ENCODE data around the gene PLCB1. TPM values are rescaled to one million over a fixed set of nuclear protein-coding genes. Genes with fewer than 3 reads are reported as not detected.
"Not testable (repeated sequence)": the region's sequence is repeated elsewhere in the genome, so short reads cannot be mapped to it uniquely, and the experiment has no call there.

The PLCB1 gene
- total RNA-seq, 1 donor from 2014 or later, result 7.3 TPM

DNA sequence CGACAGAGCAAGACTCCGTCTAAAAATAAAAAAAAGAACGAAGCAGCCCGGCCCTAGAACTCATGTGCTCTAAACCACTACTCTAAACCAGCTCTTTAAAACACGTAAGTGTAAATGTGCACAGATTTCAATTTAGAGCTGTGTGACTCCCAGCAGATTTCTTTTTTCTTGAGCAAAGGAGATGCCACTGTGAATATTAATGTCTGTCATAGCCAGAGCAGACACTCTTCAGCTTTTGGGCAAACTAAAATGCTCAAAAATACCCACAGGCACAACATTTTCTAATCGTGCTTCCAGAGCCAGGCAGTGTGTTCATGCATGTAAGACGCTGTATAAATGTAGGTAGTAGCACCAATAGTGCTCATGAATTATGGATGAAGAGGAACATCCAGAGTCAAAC is 717.9 kb downstream of the PLCB1 start:
- intact Hi-C loops (cut with DNase I), result loop anchor here (5.0 kb wide), 4 partner anchors 53 to 507 kb away; partner anchors contain the start of gene PLCB4
- DNase-seq (ENCODE audit: low spot score), result no peak

DNA sequence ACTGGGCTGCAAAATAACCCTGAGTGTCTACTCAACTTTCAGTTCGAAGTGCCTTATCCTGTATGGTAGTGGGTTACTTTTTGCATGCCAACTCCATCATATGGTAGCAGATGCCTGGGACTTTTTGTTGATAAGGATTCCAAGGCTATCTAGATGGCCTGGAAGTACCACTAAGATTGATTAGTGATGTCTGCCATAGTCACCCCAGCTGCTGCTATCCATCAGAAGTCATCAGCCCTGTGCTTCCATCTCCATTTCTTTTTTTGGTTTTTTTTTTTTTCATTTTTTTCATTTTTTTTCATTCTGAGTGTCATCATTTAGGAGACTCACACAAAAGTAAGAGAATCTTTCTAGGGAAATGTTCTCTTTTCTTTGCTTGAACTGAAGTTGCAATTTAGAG is 719.4 kb downstream of the PLCB1 start:
- DNase-seq (ENCODE audit: low spot score), result no peak
- intact Hi-C loops (cut with DNase I), result loop anchor here (5.0 kb wide), 4 partner anchors 54 to 506 kb away; partner anchors contain the start of gene PLCB4

DNA sequence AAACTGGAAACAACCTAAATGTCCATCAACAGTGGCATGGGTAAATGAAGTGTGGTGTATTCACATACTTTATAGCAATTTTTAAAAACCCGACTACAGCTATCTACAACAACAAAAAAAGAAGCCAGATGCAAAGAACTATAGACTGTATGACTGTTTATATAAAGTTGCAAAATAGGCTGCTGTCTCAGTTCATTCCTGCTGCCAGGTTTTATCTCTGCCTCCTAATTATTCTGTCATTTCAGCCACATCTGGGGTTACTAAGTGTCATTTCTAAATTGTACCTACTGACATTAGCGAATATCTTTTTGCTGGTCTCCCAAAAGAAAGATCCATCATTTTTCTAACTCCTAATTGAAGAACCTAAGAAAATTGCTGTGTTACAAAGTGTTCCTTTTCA is 719.9 kb downstream of the PLCB1 start:
- not testable (repeated sequence) for DNase-seq (ENCODE audit: low spot score)
- intact Hi-C loops (cut with DNase I), result loop anchor here (5.0 kb wide), 4 partner anchors 55 to 505 kb away; partner anchors contain the start of gene PLCB4

DNA sequence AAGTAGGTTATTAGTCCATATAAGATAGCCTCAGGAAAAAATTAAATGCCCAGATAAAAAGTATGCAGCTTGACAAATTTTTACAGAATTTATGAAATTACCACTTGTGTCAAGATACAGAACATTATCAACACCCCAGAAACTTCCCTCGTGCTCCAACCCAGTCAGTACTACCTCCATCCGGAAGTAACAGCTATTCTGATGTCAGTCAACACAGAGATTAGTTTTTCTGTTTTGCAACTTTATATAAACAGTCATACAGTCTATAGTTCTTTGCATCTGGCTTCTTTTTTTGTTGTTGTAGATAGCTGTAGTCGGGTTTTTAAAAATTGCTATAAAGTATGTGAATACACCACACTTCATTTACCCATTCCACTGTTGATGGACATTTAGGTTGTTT is 721.1 kb downstream of the PLCB1 start:
- intact Hi-C loops (cut with DNase I), result loop anchor here (5.0 kb wide), 4 partner anchors 56 to 504 kb away; partner anchors contain the start of gene PLCB4

GRCh38 chr20:8853805-8854338 is 721.8 kb downstream of the PLCB1 start:
- intact Hi-C loops (cut with DNase I), result loop anchor here (5.0 kb wide), 4 partner anchors 57 to 503 kb away; partner anchors contain the start of gene PLCB4
- DNase-seq (ENCODE audit: low spot score), result no peak

More for the DNA sequence above, 721.1 kb downstream of the PLCB1 start:
- not testable (repeated sequence) for DNase-seq (ENCODE audit: low spot score)

- intact Hi-C loops (cut with DNase I), result loop anchor here (5.0 kb wide), 4 partner anchors 57 to 503 kb away; partner anchors contain the start of gene PLCB4
- DNase-seq (ENCODE audit: low spot score), result no peak
Measured at GRCh38 chr20:8854571-8854970, 722.5 kb downstream of the PLCB1 start.

DNA sequence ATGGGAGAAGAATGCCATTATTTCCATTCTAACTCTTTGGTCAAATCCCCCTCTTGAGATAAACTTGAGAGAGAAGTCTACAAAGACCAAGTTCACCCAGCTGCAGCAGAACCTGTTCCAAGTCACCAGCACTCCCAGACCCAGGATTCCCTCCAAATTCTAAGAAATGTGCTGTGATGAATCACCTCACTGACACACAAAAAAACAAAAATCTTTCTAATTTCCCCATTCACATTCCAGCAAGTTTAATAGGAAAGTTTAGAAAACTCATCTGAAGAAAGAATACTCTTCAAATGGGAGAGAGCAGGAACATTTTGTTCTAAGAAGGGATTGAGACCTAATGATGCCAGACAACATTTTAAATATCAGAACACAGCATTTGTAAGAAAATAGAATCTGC is 723.2 kb downstream of the PLCB1 start:
- DNase-seq (ENCODE audit: low spot score), result no peak
- intact Hi-C loops (cut with DNase I), result loop anchor here (5.0 kb wide), 1 partner anchor 77 kb away; no protein-coding TSS in a partner anchor

DNA sequence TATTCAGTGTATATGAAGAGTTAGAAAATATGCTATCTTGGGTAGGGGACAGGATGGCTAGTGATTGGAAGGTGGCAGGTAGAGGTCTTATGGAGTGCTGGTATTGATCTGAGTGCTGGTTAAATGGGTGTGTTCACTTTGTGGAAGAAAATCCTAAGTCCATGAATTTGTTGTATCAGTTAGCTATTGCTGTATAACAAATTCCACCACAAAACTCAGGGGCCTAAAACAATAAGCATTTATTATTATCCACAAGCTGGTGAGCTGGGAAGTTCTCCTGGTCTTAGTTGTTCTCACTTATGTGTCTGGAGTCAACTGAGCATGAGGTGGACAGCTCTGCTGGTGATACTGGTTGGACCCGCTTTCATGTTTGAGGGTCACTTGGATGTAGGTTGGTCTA is 724.6 kb downstream of the PLCB1 start:
- intact Hi-C loops (cut with DNase I), result loop anchor here (5.0 kb wide), 1 partner anchor 76 kb away; no protein-coding TSS in a partner anchor

GRCh38 chr20:8858181-8858787 is 726.2 kb downstream of the PLCB1 start:
- no peak for DNase-seq (ENCODE audit: low spot score)
- intact Hi-C loops (cut with DNase I), result loop anchor here (5.0 kb wide), 1 partner anchor 74 kb away; no protein-coding TSS in a partner anchor

More for the DNA sequence above, 724.6 kb downstream of the PLCB1 start:
- DNase-seq (ENCODE audit: low spot score), result no peak

DNA sequence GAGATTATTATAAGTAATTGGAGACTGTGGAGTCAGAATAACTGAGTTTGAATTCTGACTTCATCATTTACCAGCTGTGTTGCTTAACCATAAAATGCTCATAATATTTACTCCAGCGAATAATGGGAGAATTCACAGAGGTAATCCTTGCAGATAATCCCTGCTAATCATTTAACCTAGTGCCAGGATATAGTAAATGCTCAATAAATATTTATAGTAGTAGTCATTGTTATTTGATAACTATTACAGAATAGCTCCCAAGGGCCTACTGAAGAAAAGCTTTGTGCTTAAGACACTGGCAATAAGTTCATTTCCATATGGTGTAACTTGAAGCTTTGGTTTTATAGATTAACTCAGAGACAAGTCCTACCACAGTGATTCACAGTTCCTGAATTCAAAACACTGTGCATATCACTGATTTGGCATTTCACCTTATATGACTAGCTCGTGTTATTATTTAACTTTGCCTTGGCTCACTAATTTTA is 728.0 kb downstream of the PLCB1 start:
- DNase-seq (ENCODE audit: low spot score), result no peak
- intact Hi-C loops (cut with DNase I), result no loop called here

DNA sequence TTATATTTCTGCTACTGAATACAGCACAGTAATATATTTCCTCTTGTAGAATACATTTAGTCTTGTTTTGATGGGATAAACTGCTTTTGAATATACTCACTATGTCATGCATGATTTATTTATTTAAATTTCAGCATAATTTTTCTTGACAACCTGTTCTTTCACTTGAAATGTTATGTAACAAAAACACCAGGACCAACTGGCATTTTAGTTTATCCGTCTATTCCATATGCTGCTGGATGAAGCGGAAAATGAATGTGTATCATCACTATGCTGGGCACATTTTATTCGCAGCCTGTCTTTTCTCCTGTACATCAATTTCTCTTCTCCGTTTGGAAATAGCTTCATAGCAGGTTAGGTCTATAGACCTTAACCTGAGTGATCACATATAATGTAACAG is 730.0 kb downstream of the PLCB1 start:
- intact Hi-C loops (cut with DNase I), result no loop called here
- no peak for DNase-seq (ENCODE audit: low spot score)

DNA sequence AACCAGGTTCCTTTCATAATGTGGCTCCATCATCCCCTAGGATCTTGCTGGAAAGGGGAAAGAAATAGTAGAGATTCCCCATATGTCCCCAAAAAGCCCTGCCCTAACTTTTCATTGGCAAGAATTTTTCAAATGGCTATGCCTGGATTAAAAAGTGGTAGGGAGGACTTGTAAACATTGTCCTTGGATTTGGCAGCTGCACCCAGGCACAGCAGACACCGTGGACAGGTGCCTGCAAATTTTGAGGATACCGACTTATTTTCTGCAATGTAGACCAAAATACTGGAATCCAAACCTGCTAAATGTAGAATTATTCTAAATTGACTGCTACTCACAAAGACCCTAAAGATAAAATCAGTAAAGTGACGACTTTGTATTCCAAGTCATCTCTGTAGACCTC is 733.6 kb downstream of the PLCB1 start:
- no peak for DNase-seq (ENCODE audit: low spot score)
- intact Hi-C loops (cut with DNase I), result no loop called here

- DNase-seq (ENCODE audit: low spot score), result no peak
- intact Hi-C loops (cut with DNase I), result no loop called here
Measured at GRCh38 chr20:8867038-8867740, 735.1 kb downstream of the PLCB1 start.

DNA sequence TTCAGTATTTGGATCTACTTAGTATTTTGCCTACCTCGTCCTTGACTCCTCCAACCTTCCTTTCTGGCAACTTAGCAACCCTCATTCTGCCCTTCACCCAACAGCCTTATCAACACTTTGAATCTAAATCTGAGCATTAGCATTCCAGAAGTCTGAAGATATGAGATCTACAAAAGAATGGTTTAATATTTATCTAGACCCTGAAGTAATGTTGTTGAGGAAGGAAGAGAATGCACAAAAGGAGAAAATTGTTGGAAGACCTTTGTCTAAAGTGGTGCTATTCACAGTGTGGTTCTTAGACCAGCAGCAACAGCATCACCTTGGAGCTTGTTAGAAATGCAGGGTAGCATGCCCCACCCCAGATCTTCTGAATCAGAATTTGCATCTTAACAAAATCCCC is 738.6 kb downstream of the PLCB1 start:
- no peak for DNase-seq (ENCODE audit: low spot score)
- intact Hi-C loops (cut with DNase I), result no loop called here

DNA sequence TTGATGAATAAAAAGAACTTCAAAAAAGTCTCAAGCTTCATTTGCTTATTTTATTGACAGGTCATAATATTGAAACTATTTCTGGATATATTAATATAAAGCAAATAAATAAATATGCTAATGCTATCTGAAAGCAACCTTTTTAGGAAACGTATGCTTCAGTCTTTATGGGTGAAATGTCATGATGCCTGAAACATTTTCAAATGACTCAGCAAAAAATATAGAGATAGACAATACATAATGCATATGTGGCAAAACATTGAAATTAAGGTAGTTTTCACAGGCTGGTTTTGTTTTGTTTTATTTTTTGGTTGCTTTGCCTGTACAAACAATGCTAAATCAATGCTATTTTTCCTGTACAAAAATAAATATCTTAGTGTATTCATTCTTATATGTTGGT is 742.4 kb downstream of the PLCB1 start:
- no peak for DNase-seq (ENCODE audit: low spot score)
- intact Hi-C loops (cut with DNase I), result no loop called here

DNA sequence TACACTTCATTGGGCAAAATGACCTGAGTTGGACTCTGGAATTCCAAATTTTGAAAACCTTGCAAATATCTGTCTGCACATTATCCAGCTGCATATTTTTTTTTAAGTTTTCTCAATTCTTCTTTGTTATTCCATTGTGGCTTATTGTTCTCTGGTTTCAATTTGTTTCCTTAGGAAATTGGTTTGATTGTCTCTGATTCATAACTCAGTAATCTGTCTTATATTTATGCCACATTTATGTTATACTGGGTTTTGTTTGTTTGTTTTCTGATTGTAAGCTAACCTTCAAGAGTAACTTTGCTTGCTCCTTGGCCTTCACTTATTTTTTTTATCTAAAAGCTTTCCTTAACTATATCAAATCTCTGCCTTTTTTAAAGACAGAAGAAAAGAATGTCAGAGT is 743.5 kb downstream of the PLCB1 start:
- intact Hi-C loops (cut with DNase I), result no loop called here
- no peak for DNase-seq (ENCODE audit: low spot score)

- intact Hi-C loops (cut with DNase I), result no loop called here
- no peak for DNase-seq (ENCODE audit: low spot score)
Measured at GRCh38 chr20:8876366-8876765, 744.3 kb downstream of the PLCB1 start.

DNA sequence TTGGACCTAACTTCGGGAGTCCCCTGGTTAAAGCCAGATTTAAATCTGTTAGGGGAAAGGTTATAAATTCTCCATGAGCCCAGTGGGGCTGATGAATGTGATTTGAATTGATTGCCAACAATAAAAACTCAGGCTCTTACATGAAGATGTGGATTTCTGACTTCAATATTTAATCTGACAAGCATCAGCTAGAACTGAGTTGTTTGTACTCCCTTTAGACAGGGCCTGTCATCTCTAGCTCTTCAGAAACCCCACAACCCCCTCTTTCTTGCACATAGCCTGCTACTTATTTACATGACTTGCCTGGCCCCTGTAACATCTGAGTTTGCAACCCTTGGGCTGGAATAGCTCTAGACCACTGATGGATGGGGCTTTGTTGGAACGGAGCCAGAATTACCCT is 745.2 kb downstream of the PLCB1 start:
- DNase-seq (ENCODE audit: low spot score), result no peak
- intact Hi-C loops (cut with DNase I), result no loop called here

- no peak for DNase-seq (ENCODE audit: low spot score)
Measured at GRCh38 chr20:8879669-8880068, 747.6 kb downstream of the PLCB1 start.

DNA sequence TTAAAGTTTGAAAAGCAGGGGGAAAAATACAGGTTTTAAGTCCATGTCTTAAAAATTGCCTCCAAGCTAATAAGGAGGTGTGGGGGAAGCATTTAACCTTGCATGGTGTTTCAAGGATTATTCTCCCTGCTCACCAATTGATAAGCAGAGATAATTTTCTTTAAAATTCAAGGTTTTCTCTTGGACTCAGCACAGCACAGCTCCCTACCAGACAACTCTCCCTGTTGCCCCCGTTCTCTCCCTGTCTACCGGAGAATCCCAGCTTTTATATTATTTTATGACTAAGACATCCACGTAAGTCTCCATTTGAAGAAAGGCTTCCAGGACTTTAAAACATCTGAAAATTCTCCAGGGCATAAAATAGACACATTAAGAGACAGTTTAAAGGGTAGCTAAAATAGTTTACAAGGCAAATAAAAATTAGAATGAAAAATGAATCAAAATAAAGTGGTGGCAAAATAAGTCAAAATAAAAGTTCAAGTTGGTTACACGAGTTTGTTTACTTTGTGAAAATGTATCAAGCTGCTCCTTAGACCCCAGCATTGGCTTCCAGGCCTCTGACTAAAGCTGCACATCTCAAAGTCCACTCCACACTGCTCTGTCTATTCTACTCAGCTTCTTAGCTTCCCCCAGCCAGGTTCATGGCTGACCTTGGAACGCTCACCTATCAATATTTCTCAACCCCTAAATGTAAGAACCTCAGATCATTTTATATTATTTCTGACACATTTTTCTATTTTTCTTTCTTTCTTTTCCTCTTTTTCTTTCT is 748.2 kb downstream of the PLCB1 start:
- intact Hi-C loops (cut with DNase I), result no loop called here

More at GRCh38 chr20:8879669-8880068, 747.6 kb downstream of the PLCB1 start:
- intact Hi-C loops (cut with DNase I), result no loop called here

More for the DNA sequence above, 748.2 kb downstream of the PLCB1 start:
- no peak for DNase-seq (ENCODE audit: low spot score)

Measured in cardiac septum (tissue), 1 donor.